ENCODE results near the gene ARL4C.

DNA sequence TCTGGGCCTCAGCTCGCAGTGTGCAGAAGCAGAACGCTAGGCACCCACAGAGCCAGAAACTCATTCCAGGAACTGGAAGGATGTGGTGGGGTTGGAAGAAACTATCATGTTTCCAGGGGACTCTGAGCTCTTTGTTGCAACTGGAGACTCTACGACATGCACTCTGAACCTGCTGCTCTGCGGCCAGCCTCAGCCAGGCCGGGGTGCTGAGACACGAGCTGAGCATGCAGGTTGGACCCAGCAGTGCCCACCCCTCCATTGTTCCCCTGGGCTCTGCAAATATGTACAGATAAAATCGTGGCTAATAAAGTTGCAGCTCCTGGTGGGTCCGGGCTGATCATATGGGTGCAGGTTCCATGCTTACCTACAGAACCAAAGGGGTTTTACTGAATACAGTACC lies 37.6 kb upstream of the ARL4C start:
- TF ChIP-seq CTCF (IDR thresholded peaks at IDR 0.05; ENCODE audit: poor library complexity) (no peak), EZH2 (IDR thresholded peaks at IDR 0.05; ENCODE audit: borderline replicate concordance) (no peak)

All from hepatocyte (in vitro differentiated cells).